Thyroid gland (tissue), 4 donors: Measurements from ENCODE around the gene MSH4.
"Not testable (repeated sequence)": the region's sequence is repeated elsewhere in the genome, so short reads cannot be mapped to it uniquely, and the experiment has no call there.

Experiments used
- POLR2A ChIP-seq, 2 donors: fragments of 450-650 bp; IDR thresholded peaks; one replicate each; pipeline ENCODE4 v1.6.1; 2017; ENCODE audit warnings: antibody characterized with exemption in 2 of 2, mild to moderate bottlenecking in 2 of 2, moderate library complexity in 1 of 2
- TF ChIP-seq, protein P1 (sequence below), 6 experiments: fragments of 200-600 bp in 3 of 6; fragments of 450-650 bp in 3 of 6; sonication (generic) in 3 of 6; IDR thresholded peaks; one replicate each; pipeline ENCODE4 v1.5.1; 2016 to 2019; ENCODE audit warnings: antibody characterized with exemption in 6 of 6, mild to moderate bottlenecking in 2 of 6, inconsistent platforms in 1 of 6, moderate library complexity in 1 of 6

GRCh38 chr1:75823596-75823995, 26.9 kb downstream of the MSH4 start:
- TF ChIP-seq, protein P1, sequence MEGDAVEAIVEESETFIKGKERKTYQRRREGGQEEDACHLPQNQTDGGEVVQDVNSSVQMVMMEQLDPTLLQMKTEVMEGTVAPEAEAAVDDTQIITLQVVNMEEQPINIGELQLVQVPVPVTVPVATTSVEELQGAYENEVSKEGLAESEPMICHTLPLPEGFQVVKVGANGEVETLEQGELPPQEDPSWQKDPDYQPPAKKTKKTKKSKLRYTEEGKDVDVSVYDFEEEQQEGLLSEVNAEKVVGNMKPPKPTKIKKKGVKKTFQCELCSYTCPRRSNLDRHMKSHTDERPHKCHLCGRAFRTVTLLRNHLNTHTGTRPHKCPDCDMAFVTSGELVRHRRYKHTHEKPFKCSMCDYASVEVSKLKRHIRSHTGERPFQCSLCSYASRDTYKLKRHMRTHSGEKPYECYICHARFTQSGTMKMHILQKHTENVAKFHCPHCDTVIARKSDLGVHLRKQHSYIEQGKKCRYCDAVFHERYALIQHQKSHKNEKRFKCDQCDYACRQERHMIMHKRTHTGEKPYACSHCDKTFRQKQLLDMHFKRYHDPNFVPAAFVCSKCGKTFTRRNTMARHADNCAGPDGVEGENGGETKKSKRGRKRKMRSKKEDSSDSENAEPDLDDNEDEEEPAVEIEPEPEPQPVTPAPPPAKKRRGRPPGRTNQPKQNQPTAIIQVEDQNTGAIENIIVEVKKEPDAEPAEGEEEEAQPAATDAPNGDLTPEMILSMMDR (IDR thresholded peaks at IDR 0.05): not testable (repeated sequence)
- not testable (repeated sequence) for TF ChIP-seq POLR2A (IDR thresholded peaks at IDR 0.05)
